CD4-positive, alpha-beta T cell treated with Interleukin-2 at 100 ng/mL for 4 hours (primary cell): ENCODE results near the gene LBX2.
"Not testable (repeated sequence)": the region's sequence is repeated elsewhere in the genome, so short reads cannot be mapped to it uniquely, and the experiment has no call there.

Source experiments
- DNase-seq: peaks from one replicate; pipeline ENCODE4 v3.0.0-alpha.2; 2020; ENCODE audit warnings: low spot score

The LBX2 gene

GRCh38 chr2:74482801-74483674, 16.4 kb downstream of the LBX2 start, which contains the start of the genes CCDC142 and TTC31:
TSS of gene CCDC142 (minus strand) at chr2:74482998. CDS start at chr2:74482837, 161 bp downstream.
TSS of gene TTC31 (plus strand) at chr2:74483081. CDS start at chr2:74483096, 15 bp downstream.
- DNase-seq, result peak; percentile 96

DNA sequence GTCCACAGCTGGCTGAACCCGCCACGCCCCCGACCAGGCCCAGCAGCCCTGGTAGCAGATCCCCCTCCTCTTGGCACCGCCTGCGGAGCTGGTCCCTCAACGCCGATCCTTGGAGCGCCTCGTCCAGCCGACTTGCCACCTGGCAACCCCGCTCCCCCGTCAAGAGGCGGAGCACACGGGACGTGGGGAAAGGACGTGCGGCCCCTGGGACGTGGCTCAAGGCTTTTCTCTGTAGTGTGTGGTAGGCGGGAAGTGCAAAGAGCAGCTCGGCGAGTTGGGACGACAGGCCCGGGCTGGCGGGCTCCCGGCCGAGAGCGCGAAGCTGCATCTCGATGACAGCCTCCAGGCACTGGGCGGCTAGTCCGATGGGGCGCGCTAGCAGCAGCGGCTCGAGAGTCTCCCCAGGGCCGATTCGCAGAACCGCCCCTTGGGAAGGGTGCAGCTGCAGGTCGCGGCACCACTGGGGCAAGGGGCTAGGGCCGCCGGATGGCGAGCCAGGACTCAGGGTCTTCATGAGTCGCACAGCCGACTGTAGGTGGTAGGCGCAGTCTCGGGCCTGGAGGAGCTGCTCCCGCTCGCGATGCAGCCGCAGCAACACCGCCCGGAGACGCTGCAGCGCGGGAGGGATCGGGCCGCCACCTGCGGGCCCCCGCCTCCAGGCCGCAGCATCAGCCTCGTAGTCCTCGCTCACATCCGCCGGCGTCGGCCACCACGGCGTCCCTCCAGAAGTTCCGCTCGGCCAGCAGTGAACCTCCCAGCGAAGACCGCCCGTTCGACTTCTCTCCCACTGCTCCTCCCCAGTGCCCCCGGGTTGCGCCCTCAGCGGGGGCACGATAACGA, 17.2 kb downstream of the LBX2 start:
- peak; percentile 55 for DNase-seq

GRCh38 chr2:74481431-74481830, 18.0 kb downstream of the LBX2 start:
- no peak for DNase-seq

GRCh38 chr2:74474899-74475298, 24.5 kb downstream of the LBX2 start:
- DNase-seq, result no peak

- DNase-seq, result no peak
Measured at GRCh38 chr2:74474481-74474880, 24.9 kb downstream of the LBX2 start.

DNA sequence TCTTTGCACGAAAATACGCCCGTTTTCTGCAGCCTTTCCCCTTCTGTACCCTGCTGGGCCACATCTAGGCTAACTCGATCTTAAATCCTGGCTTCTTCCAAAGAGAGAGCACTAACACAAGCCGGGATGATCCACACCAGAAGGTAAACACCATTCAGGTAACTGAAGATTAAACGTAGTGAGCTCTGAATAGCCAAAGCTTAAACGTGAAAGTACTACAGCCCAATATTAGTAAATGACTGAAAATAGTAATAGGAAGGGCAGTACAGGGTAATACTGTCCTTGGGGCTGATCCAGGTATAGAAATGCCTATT, 26.5 kb downstream of the LBX2 start:
- DNase-seq, result no peak

GRCh38 chr2:74472086-74472944, 27.1 kb downstream of the LBX2 start, which contains the start of gene MRPL53:
TSS of gene MRPL53 (minus strand) at chr2:74472680. CDS start at chr2:74472660, 20 bp downstream.
- peak; percentile 96 for DNase-seq

- DNase-seq, result no peak
Measured at GRCh38 chr2:74471332-74472065, 27.9 kb downstream of the LBX2 start.

GRCh38 chr2:74470742-74471141, 28.7 kb downstream of the LBX2 start:
- DNase-seq, result not testable (repeated sequence)

DNA sequence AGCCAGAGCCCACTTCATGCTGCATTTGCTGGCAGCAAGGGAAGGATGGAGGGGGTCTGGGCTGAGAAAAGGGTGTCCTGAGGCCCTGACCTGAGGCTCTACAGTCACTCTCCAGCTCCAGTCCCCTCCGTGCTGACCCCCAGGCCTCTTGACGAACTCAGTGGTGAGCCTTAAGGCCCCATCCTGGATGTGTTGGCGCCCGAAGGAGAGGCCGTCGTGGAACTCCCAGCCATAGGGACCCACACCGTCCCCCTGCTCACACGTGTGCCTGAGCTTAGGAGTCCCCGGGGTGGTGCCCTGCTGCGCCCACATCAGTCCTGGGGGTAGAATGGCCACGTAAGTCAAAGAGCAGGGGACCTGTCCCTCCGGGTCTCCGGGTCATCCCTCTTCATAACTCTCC, 35.0 kb downstream of the LBX2 start:
- DNase-seq, result no peak

- no peak for DNase-seq
Measured at GRCh38 chr2:74462786-74463105, 36.7 kb downstream of the LBX2 start.

- no peak for DNase-seq
Measured at GRCh38 chr2:74462054-74462785, 37.2 kb downstream of the LBX2 start.

DNA sequence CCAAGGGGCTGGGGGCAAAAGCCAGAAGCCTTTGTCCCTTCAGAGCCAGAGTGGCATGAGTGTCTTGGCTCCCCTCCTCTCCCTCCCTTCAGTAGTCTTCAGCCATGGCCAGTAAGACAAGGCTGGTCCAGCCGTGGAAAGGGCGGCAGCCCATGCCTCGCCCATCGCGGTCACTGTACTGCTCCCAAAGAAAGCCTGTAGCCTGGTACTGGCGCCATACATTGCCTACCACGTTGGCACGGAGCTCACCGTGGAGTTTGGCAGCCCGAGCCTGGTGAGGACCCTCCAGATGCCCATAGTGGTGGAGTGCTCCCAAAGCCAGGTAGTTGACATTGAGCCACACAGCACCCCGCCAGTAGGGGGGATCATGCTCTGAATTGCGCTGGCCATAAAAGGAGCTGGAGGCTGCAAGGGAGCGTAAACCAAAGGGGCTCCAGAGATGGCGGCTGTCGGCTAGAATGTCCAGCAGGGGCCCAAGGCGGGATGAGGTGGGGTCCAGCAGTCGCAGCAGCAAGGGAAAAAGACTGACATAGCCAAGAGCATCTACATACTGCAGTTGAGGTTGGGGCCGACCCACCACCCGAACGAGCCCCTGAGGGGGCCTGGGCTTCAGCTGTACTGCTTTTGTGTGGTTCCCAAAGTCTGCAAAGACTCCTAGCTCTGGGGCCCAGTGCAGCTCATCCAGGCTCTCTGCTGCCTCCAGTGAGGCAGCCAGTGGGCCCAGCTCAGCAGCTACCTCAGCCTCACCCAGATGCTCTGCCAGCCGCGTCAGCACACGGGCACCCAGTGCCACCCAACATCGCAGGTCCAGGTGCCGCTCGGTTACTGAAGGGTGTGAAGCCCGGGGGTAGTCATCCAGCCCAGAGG, 38.0 kb downstream of the LBX2 start:
- no peak for DNase-seq

- not testable (repeated sequence) for DNase-seq
Measured at GRCh38 chr2:74460187-74460586, 39.2 kb downstream of the LBX2 start.

DNA sequence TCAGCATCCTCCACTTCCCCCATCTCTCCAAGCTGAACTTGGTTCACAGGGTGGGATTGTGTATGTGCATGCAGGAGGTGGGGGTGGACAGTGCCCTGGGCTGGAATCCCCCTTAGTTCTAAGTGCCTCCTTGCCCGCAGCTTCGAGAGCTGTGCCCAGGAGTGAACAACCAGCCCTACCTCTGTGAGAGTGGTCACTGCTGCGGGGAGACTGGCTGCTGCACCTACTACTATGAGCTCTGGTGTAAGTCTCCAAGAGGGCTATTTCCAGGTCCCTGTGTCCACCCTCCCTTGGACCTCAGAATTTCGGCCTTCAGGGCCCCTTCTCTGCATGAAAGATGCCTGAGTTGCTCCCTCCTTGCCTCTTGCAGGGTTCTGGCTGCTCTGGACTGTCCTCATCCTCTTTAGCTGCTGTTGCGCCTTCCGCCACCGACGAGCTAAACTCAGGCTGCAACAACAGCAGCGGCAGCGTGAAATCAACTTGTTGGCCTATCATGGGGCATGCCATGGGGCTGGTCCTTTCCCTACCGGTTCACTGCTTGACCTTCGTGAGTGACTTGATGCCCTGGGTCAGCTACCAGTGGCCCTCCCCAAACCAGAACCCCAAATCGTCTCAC, 39.8 kb downstream of the LBX2 start:
- not testable (repeated sequence) for DNase-seq

DNA sequence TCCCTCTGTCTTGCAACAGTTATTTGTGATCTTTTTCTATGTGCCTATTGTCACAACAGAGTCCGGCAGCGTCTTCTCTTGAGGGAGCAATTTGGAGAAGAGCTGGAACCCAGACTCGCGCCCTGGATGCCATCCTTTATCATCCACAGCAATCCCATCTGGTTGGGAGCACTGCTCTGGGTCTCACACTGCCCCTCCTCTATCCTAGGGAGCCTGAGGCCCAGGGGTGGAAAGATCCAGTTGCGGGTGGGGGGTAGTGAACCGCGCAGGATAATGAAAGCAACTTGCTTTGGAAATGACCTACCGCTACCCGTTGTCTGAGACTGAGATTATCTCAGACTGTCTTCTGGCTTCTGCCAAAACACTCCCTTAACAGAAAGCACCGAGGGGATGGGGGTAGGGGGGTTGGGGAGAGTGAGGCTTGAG, 40.5 kb downstream of the LBX2 start:
- no peak for DNase-seq

GRCh38 chr2:74458132-74458937, 41.1 kb downstream of the LBX2 start, which contains the start of gene WBP1:
TSS of gene WBP1 (plus strand) at chr2:74458438. CDS start at chr2:74458603, 165 bp downstream.
- peak; percentile 100 for DNase-seq

- peak; percentile 83 for DNase-seq
Measured at GRCh38 chr2:74457549-74458131, 41.8 kb downstream of the LBX2 start.
